Measurements from ENCODE around the gene FOXP4. TPM values are rescaled to one million over a fixed set of nuclear protein-coding genes. Genes with fewer than 3 reads are reported as not detected.

The FOXP4 gene
- total RNA-seq, 1 donor from 2014 or later, result 2.7 TPM

GRCh38 chr6:41607736-41608135 lies 61.6 kb downstream of the FOXP4 start:
- H3K36me3 ChIP-seq, result no peaks in the 10 kb centered on the region
- H3K79me2 ChIP-seq (ENCODE audit: low read depth), result no peaks in the 10 kb centered on the region
- no peak for DNase-seq (ENCODE audit: low spot score)
- H3K27me3 ChIP-seq, result no peaks in the 10 kb centered on the region
- H4K20me1 ChIP-seq (ENCODE audit: low read depth), result no peaks in the 10 kb centered on the region
- Mint-ChIP-seq H3K4me1 (peaks cover 10% of the 10 kb centered on the region), H3K9me3 (peaks cover 5% of the 10 kb centered on the region), H3K27ac (no peak overlapping the region), H3K36me3 (peaks cover 3% of the 10 kb centered on the region), H3K4me3 (no peak overlapping the region), H3K27me3 (ENCODE audit: insufficient read depth, low read depth) (peaks cover 6% of the 10 kb centered on the region)
- H3K4me2 ChIP-seq, result no peak overlapping the region
- no peak for TF ChIP-seq EZH2 (IDR thresholded peaks at IDR 0.05)
- TF ChIP-seq CTCF (IDR thresholded peaks at IDR 0.05), result no peak
- no peak for TF ChIP-seq EZH2phosphoT487 (IDR thresholded peaks at IDR 0.05)
- H3K9me3 ChIP-seq (ENCODE audit: low read depth), result no peaks in the 10 kb centered on the region
- H3F3A ChIP-seq (ENCODE audit: low read depth), result no peaks in the 10 kb centered on the region
- H2AFZ ChIP-seq (replicated peaks), result no peak overlapping the region
- no peak overlapping the region for H3K27ac ChIP-seq
- no peak overlapping the region for H3K4me3 ChIP-seq
- H3K9ac ChIP-seq, result no peak overlapping the region
- peaks cover 2% of the 10 kb centered on the region for H3K4me1 ChIP-seq

- H3K27ac Mint-ChIP-seq, result peak overlapping the region; percentile 74
- peaks cover 3% of the 10 kb centered on the region for H3K36me3 Mint-ChIP-seq
- peaks cover 6% of the 10 kb centered on the region for H3K9me3 Mint-ChIP-seq
- Histone ChIP-seq H4K20me1 (ENCODE audit: low read depth) (no peaks in the 10 kb centered on the region), H3K4me2 (no peak overlapping the region), H3K27me3 (no peaks in the 10 kb centered on the region), H3K9ac (no peak overlapping the region), H3K4me3 (no peak overlapping the region), H3K27ac (no peak overlapping the region), H3K9me3 (ENCODE audit: low read depth) (no peaks in the 10 kb centered on the region), H3K79me2 (ENCODE audit: low read depth) (no peaks in the 10 kb centered on the region), H3F3A (ENCODE audit: low read depth) (no peaks in the 10 kb centered on the region), H3K4me1 (no peaks in the 10 kb centered on the region), H2AFZ (replicated peaks) (no peak overlapping the region), H3K36me3 (no peaks in the 10 kb centered on the region)
- H3K4me1 Mint-ChIP-seq, result peaks cover 4% of the 10 kb centered on the region
- no peak overlapping the region for H3K4me3 Mint-ChIP-seq
- DNase-seq (ENCODE audit: low spot score), result no peak
- peaks cover 4% of the 10 kb centered on the region for H3K27me3 Mint-ChIP-seq (ENCODE audit: insufficient read depth, low read depth)
- TF ChIP-seq EZH2phosphoT487 (IDR thresholded peaks at IDR 0.05) (no peak), CTCF (IDR thresholded peaks at IDR 0.05) (no peak), EZH2 (IDR thresholded peaks at IDR 0.05) (no peak)
Measured at GRCh38 chr6:41608443-41609151, 62.4 kb downstream of the FOXP4 start.

GRCh38 chr6:41614715-41615114 lies 68.5 kb downstream of the FOXP4 start:
- H3K4me2 ChIP-seq, result no peak overlapping the region
- peaks cover 9% of the 10 kb centered on the region for H3K27me3 Mint-ChIP-seq (ENCODE audit: insufficient read depth, low read depth)
- no peak overlapping the region for H3K4me3 ChIP-seq
- H3K27ac Mint-ChIP-seq, result no peak overlapping the region
- no peaks in the 10 kb centered on the region for H3K36me3 ChIP-seq
- H4K20me1 ChIP-seq (ENCODE audit: low read depth), result no peaks in the 10 kb centered on the region
- H3F3A ChIP-seq (ENCODE audit: low read depth), result no peaks in the 10 kb centered on the region
- H3K9me3 Mint-ChIP-seq, result peaks cover 23% of the 10 kb centered on the region
- H3K36me3 Mint-ChIP-seq, result peaks cover 5% of the 10 kb centered on the region
- TF ChIP-seq EZH2phosphoT487 (IDR thresholded peaks at IDR 0.05), result no peak
- no peak for TF ChIP-seq CTCF (IDR thresholded peaks at IDR 0.05)
- TF ChIP-seq EZH2 (IDR thresholded peaks at IDR 0.05), result no peak
- H3K79me2 ChIP-seq (ENCODE audit: low read depth), result no peaks in the 10 kb centered on the region
- H2AFZ ChIP-seq (replicated peaks), result no peak overlapping the region
- H3K9me3 ChIP-seq (ENCODE audit: low read depth), result no peaks in the 10 kb centered on the region
- peaks cover 6% of the 10 kb centered on the region for H3K4me1 Mint-ChIP-seq
- H3K27ac ChIP-seq, result no peak overlapping the region
- H3K9ac ChIP-seq, result no peak overlapping the region
- no peak overlapping the region for H3K4me3 Mint-ChIP-seq
- H3K27me3 ChIP-seq, result no peaks in the 10 kb centered on the region
- DNase-seq (ENCODE audit: low spot score), result no peak
- no peaks in the 10 kb centered on the region for H3K4me1 ChIP-seq

Measured in neural progenitor cell (in vitro differentiated cells).